Measurements from ENCODE around the gene LETM1.

DNA sequence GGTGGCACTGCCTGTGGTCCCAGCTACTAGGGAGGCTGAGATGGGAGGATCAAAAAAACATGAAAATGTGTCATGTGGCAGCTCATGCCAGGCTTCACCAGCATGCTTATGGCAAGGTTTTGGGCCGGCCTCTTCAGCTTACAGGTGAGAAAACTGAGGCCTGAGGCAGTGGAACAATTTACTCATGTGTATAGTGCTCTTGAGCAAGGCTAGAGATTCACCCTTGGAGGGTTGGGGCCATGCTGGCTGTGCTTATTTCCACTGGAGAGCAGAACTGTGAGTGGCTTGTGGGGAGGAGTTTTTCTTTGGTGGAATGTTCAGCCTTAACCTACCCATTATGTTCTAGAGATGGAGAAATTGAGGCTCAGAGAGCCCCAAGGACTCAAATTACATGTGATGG is 47.1 kb upstream of the LETM1 start:
- TF ChIP-seq, protein P1, sequence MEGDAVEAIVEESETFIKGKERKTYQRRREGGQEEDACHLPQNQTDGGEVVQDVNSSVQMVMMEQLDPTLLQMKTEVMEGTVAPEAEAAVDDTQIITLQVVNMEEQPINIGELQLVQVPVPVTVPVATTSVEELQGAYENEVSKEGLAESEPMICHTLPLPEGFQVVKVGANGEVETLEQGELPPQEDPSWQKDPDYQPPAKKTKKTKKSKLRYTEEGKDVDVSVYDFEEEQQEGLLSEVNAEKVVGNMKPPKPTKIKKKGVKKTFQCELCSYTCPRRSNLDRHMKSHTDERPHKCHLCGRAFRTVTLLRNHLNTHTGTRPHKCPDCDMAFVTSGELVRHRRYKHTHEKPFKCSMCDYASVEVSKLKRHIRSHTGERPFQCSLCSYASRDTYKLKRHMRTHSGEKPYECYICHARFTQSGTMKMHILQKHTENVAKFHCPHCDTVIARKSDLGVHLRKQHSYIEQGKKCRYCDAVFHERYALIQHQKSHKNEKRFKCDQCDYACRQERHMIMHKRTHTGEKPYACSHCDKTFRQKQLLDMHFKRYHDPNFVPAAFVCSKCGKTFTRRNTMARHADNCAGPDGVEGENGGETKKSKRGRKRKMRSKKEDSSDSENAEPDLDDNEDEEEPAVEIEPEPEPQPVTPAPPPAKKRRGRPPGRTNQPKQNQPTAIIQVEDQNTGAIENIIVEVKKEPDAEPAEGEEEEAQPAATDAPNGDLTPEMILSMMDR (IDR thresholded peaks at IDR 0.05; ENCODE audit: low read depth, low read length, missing input control), result no peak
- TF ChIP-seq, protein P2, sequence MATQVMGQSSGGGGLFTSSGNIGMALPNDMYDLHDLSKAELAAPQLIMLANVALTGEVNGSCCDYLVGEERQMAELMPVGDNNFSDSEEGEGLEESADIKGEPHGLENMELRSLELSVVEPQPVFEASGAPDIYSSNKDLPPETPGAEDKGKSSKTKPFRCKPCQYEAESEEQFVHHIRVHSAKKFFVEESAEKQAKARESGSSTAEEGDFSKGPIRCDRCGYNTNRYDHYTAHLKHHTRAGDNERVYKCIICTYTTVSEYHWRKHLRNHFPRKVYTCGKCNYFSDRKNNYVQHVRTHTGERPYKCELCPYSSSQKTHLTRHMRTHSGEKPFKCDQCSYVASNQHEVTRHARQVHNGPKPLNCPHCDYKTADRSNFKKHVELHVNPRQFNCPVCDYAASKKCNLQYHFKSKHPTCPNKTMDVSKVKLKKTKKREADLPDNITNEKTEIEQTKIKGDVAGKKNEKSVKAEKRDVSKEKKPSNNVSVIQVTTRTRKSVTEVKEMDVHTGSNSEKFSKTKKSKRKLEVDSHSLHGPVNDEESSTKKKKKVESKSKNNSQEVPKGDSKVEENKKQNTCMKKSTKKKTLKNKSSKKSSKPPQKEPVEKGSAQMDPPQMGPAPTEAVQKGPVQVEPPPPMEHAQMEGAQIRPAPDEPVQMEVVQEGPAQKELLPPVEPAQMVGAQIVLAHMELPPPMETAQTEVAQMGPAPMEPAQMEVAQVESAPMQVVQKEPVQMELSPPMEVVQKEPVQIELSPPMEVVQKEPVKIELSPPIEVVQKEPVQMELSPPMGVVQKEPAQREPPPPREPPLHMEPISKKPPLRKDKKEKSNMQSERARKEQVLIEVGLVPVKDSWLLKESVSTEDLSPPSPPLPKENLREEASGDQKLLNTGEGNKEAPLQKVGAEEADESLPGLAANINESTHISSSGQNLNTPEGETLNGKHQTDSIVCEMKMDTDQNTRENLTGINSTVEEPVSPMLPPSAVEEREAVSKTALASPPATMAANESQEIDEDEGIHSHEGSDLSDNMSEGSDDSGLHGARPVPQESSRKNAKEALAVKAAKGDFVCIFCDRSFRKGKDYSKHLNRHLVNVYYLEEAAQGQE (IDR thresholded peaks at IDR 0.05), result no peak
- TF ChIP-seq TAF1 (conservative IDR thresholded peaks at IDR 0.05), result no peak
- TF ChIP-seq YY1 (IDR thresholded peaks at IDR 0.05), result no peak
- TF ChIP-seq, protein P3, sequence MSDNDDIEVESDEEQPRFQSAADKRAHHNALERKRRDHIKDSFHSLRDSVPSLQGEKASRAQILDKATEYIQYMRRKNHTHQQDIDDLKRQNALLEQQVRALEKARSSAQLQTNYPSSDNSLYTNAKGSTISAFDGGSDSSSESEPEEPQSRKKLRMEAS (IDR thresholded peaks at IDR 0.05), result no peak
- no peak for TF ChIP-seq GABPA (IDR thresholded peaks at IDR 0.05 in 1 of 2, conservative IDR thresholded peaks at IDR 0.05 in 1 of 2)
- TF ChIP-seq RXRA (IDR thresholded peaks at IDR 0.05), result no peak
- TF ChIP-seq RAD21 (IDR thresholded peaks at IDR 0.05), result no peak
- TF ChIP-seq JUND (IDR thresholded peaks at IDR 0.05), result no peak
- TF ChIP-seq, protein P4, sequence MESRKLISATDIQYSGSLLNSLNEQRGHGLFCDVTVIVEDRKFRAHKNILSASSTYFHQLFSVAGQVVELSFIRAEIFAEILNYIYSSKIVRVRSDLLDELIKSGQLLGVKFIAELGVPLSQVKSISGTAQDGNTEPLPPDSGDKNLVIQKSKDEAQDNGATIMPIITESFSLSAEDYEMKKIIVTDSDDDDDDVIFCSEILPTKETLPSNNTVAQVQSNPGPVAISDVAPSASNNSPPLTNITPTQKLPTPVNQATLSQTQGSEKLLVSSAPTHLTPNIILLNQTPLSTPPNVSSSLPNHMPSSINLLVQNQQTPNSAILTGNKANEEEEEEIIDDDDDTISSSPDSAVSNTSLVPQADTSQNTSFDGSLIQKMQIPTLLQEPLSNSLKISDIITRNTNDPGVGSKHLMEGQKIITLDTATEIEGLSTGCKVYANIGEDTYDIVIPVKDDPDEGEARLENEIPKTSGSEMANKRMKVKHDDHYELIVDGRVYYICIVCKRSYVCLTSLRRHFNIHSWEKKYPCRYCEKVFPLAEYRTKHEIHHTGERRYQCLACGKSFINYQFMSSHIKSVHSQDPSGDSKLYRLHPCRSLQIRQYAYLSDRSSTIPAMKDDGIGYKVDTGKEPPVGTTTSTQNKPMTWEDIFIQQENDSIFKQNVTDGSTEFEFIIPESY (IDR thresholded peaks at IDR 0.05), result no peak
- TF ChIP-seq HNF4A (conservative IDR thresholded peaks at IDR 0.05), result no peak
- no peak for TF ChIP-seq SP1 (IDR thresholded peaks at IDR 0.05)
- TF ChIP-seq, protein P5, sequence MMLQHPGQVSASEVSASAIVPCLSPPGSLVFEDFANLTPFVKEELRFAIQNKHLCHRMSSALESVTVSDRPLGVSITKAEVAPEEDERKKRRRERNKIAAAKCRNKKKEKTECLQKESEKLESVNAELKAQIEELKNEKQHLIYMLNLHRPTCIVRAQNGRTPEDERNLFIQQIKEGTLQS (IDR thresholded peaks at IDR 0.05), result no peak

Measured in liver (tissue), 3 donors.